Endothelial cell of umbilical vein (primary cell): ENCODE measurements around the gene COPB1. TPM values are rescaled to one million over a fixed set of nuclear protein-coding genes. Genes with fewer than 3 reads are reported as not detected.

Source experiments
- BruUV-seq: library from RNA; stranded (reverse); fragments of 400-500 nt; replicated peaks from 2 replicates; lab custom pipeline; 2021; lab: Mats Ljungman, UMichigan
- CTCF ChIA-PET: fragments of 300-600, 350-600 bp; sonication (Branson Sonifier 250); formaldehyde crosslinking; loops from one replicate; lab custom pipeline; 2021; ENCODE audit warnings: antibody characterized with exemption, inconsistent platforms; lab: Charles Lee
- POLR2A ChIA-PET: fragments of 300-600, 350-600 bp; sonication (Branson Sonifier 250); formaldehyde crosslinking; loops from one replicate; lab custom pipeline; 2021; ENCODE audit warnings: antibody characterized with exemption, inconsistent platforms; lab: Charles Lee
- DNase-seq: peaks from one replicate; pipeline ENCODE4 v3.0.0-alpha.2; 2011; ENCODE audit warnings: low read depth, low spot score
- FAIRE-seq: peaks from 2 replicates; lab custom pipeline; 2011; peaks lifted over from hg19 to GRCh38; lab: Jason Lieb, UNC
- H2AFZ ChIP-seq: 2 replicates; pipeline ENCODE4 v1.6.0; 2012; ENCODE audit warnings: low read depth, low read length, control low read depth, inconsistent platforms
- H3K27ac ChIP-seq: 2 replicates; pipeline ENCODE4 v1.5.1; 2011; ENCODE audit warnings: low read depth, mild to moderate bottlenecking, control low read depth, low read length, moderate library complexity; ENCODE audit not compliant: insufficient read depth
- H3K27me3 ChIP-seq, 2 experiments: 2 replicates each; pipeline versions ENCODE4 v1.6.0 to v1.6.1; 2011; ENCODE audit warnings: low read length in 2 of 2, mixed read lengths in 1 of 2; ENCODE audit not compliant: control insufficient read depth in 2 of 2, insufficient read depth in 2 of 2
- H3K36me3 ChIP-seq, 2 experiments: 2 replicates in 1 of 2; 3 replicates in 1 of 2; pipeline ENCODE4 v1.5.1; 2011; ENCODE audit warnings: low read length in 2 of 2, mild to moderate bottlenecking in 1 of 2, moderate library complexity in 1 of 2; ENCODE audit not compliant: control insufficient read depth in 2 of 2, insufficient read depth in 2 of 2; ENCODE audit errors: extremely low read depth in 1 of 2
- H3K4me1 ChIP-seq: 3 replicates; pipeline ENCODE4 v1.5.1; 2011; ENCODE audit warnings: mild to moderate bottlenecking, low read length; ENCODE audit not compliant: control insufficient read depth, insufficient read depth; ENCODE audit errors: extremely low read depth
- H3K4me2 ChIP-seq: 2 replicates; pipeline ENCODE4 v1.6.1; 2011; ENCODE audit warnings: low read length, control low read depth, mixed read lengths; ENCODE audit not compliant: insufficient read depth
- H3K4me3 ChIP-seq, 3 experiments: fragments of 200-600 bp in 1 of 3; sonication (generic), shearing (Covaris generic) in 1 of 3; replicated peaks in 1 of 3; 2 replicates each; pipeline ENCODE4 v1.5.1; 2011 to 2016; ENCODE audit warnings: control low read depth in 3 of 3, low read length in 3 of 3, mild to moderate bottlenecking in 2 of 3, inconsistent platforms in 1 of 3, low read depth in 1 of 3, moderate library complexity in 1 of 3; ENCODE audit not compliant: insufficient read depth in 1 of 3
- H3K79me2 ChIP-seq: 2 replicates; pipeline ENCODE4 v1.6.0; 2012; ENCODE audit warnings: low read length, inconsistent platforms; ENCODE audit not compliant: control insufficient read depth, insufficient read depth
- H3K9ac ChIP-seq: replicated peaks from 2 replicates; pipeline ENCODE3; 2011; ENCODE audit warnings: low read length, control low read depth; ENCODE audit not compliant: insufficient read depth; ENCODE audit errors: extremely low read depth
- H3K9me1 ChIP-seq: replicated peaks from 3 replicates; pipeline ENCODE4 v1.6.0; 2011; ENCODE audit warnings: mild to moderate bottlenecking, low read length; ENCODE audit not compliant: control insufficient read depth, insufficient read depth; ENCODE audit errors: extremely low read depth
- H3K9me3 ChIP-seq: replicated peaks from 2 replicates; pipeline ENCODE4 v1.5.1; 2012; ENCODE audit warnings: low read length, inconsistent platforms; ENCODE audit not compliant: control insufficient read depth, insufficient read depth
- H4K20me1 ChIP-seq: replicated peaks from 2 replicates; pipeline ENCODE3; 2011; ENCODE audit warnings: mild to moderate bottlenecking, low read length; ENCODE audit not compliant: control insufficient read depth, insufficient read depth; ENCODE audit errors: extremely low read depth
- CTCF ChIP-seq, 2 donors: IDR thresholded peaks; 1 replicate in 1 of 2; 2 replicates in 1 of 2; pipeline ENCODE4 v1.5.1; 2011; ENCODE audit warnings: low read length in 2 of 2, mild to moderate bottlenecking in 2 of 2, moderate library complexity in 2 of 2, control low read depth in 1 of 2, inconsistent platforms in 1 of 2, low read depth in 1 of 2; ENCODE audit not compliant: insufficient read depth in 1 of 2; ENCODE audit errors: extremely low read depth in 1 of 2
- EZH2 ChIP-seq: IDR thresholded peaks from 2 replicates; pipeline ENCODE4 v1.6.1; 2012; ENCODE audit warnings: borderline replicate concordance, low read depth, mild to moderate bottlenecking, moderate library complexity, low read length, inconsistent platforms; ENCODE audit not compliant: severe bottlenecking
- FOS ChIP-seq: IDR thresholded peaks from 2 replicates; pipeline ENCODE4 v1.6.1; 2011; ENCODE audit warnings: mild to moderate bottlenecking, low read length, moderate library complexity, borderline replicate concordance; ENCODE audit not compliant: insufficient read depth
- GATA2 ChIP-seq: IDR thresholded peaks from 2 replicates; pipeline ENCODE4 v1.7.0; 2011; ENCODE audit warnings: low read depth, mild to moderate bottlenecking, moderate library complexity, mixed read lengths, low read length; ENCODE audit not compliant: insufficient read length, insufficient read depth
- JUN ChIP-seq: IDR thresholded peaks from 2 replicates; pipeline ENCODE4 v1.6.1; 2011; ENCODE audit warnings: borderline replicate concordance, low read depth; ENCODE audit not compliant: insufficient read length, insufficient read depth
- MAX ChIP-seq: IDR thresholded peaks from 2 replicates; pipeline ENCODE4 v1.6.1; 2011; ENCODE audit not compliant: insufficient read depth, insufficient read length
- MYC ChIP-seq: IDR thresholded peaks from one replicate; pipeline ENCODE4 v1.6.1; 2011; ENCODE audit warnings: mild to moderate bottlenecking, low read depth, low read length
- POLR2A ChIP-seq: IDR thresholded peaks from 2 replicates; pipeline ENCODE4 v1.6.1; 2012; ENCODE audit warnings: low read depth, mild to moderate bottlenecking, control low read depth, low read length
- POLR2AphosphoS5 ChIP-seq: IDR thresholded peaks from 2 replicates; pipeline ENCODE4 v1.6.1; 2012; ENCODE audit warnings: low read depth, mild to moderate bottlenecking, control low read depth, low read length, moderate library complexity; ENCODE audit not compliant: insufficient read depth
- dilution Hi-C: fragments of 300-500 bp; cut with MboI; formaldehyde crosslinking; loops from one replicate; pipeline ENCODE4 v1.15.0; 2019; ENCODE audit warnings: low sequenced_read_pairs; ENCODE audit not compliant: extremely low pct_ligation_motif_present
- intact Hi-C: fragments of 100-400 bp; cut with micrococcal nuclease; formaldehyde crosslinking; loops from one replicate; pipeline ENCODE4 v1.10.0; 2022
- polyA plus RNA-seq, 4 experiments: library from polyadenylated mRNA; depleted of rRNA in 3 of 4; stranded (reverse) in 3 of 4; unstranded in 1 of 4; fragments of >200 nt; gene quantifications; 2 replicates each; pipeline versions ENCODE4 v1.2.1 to v1.2.3, GENCODE V29; 2011 to 2012; ENCODE audit warnings: missing spikeins in 1 of 4
- total RNA-seq: library from RNA; stranded (reverse); gene quantifications from 2 replicates; pipeline ENCODE4 v1.2.3, GENCODE V29; 2021

Gene COPB1
- total and polyA plus RNA-seq, 2 donors (not counting 3 experiments of a cell fraction or from before 2014, with no cell fraction given), result 61.1 to 145 TPM

GRCh38 chr11:14542324-14542723, 42.7 kb upstream of the COPB1 start:
- peak; percentile 37 for DNase-seq
- no peaks in the 10 kb centered on the region for H3K9me1 ChIP-seq
- no TSS peak for BruUV-seq
- dilution Hi-C loops (no loop called here), intact Hi-C loops (no loop called here)
- no peak for FAIRE-seq
- H4K20me1 ChIP-seq, result no peaks in the 10 kb centered on the region
- TF ChIP-seq JUN (no peak), CTCF (IDR thresholded peaks at IDR 0.05; ENCODE audit: extremely low read depth in 1 of 2, insufficient read depth in 1 of 2, low read depth in 1 of 2, low read length in 2 of 2) (no peak), MAX (no peak), POLR2A (no peak), GATA2 (no peak), FOS (no peak), POLR2AphosphoS5 (no peak), MYC (no peak), EZH2 (no peak)
- H3K4me3 ChIP-seq, result no peak overlapping the region
- peaks cover 9 to 17% of the 10 kb centered on the region in 2 experiments for H3K27me3 ChIP-seq
- no peak overlapping the region for H3K9ac ChIP-seq
- no peak overlapping the region for H3K4me2 ChIP-seq
- no peak overlapping the region for H3K27ac ChIP-seq
- H2AFZ ChIP-seq, result no peak overlapping the region
- CTCF ChIA-PET, result interaction anchor here (1.0 to 2.3 kb wide), 5 partner anchors 9 to 464 kb away, joined by 3 to 10 read pairs (median 4); no protein-coding TSS in a partner anchor
- POLR2A ChIA-PET, result no interaction called here
- H3K9me3 ChIP-seq, result no peaks in the 10 kb centered on the region
- H3K79me2 ChIP-seq, result no peaks in the 10 kb centered on the region
- H3K4me1 ChIP-seq, result no peaks in the 10 kb centered on the region
- H3K36me3 ChIP-seq, result no peaks in the 10 kb centered on the region
